GM21619 (cell line): ENCODE data around the gene KRT1.
"Not testable (repeated sequence)": the region's sequence is repeated elsewhere in the genome, so short reads cannot be mapped to it uniquely, and the experiment has no call there.

ENCODE experiments used
- ATAC-seq: cut with Tn5 transposase; IDR thresholded peaks from one replicate; pipeline ENCODE4 v1.9.1; 2021; ENCODE audit not compliant: unreplicated experiment

KRT1 gene

GRCh38 chr12:52682938-52683574 is 2.8 kb upstream of the KRT1 start:
- ATAC-seq: no peak

- no peak for ATAC-seq
Measured at GRCh38 chr12:52682381-52682660, 2.1 kb upstream of the KRT1 start.

- no peak for ATAC-seq
Measured at GRCh38 chr12:52681526-52682380, 1.5 kb upstream of the KRT1 start.

- no peak for ATAC-seq
Measured at GRCh38 chr12:52679875-52680274, 332 bp downstream of the KRT1 start.

GRCh38 chr12:52677671-52678070 is 2.5 kb downstream of the KRT1 start:
- ATAC-seq: no peak

GRCh38 chr12:52677126-52677525 is 3.1 kb downstream of the KRT1 start:
- no peak for ATAC-seq

- no peak for ATAC-seq
Measured at GRCh38 chr12:52676163-52676562, 4.0 kb downstream of the KRT1 start.

- ATAC-seq: no peak
Measured at GRCh38 chr12:52675301-52675701, 4.9 kb downstream of the KRT1 start.

GRCh38 chr12:52674433-52674775 is 5.8 kb downstream of the KRT1 start:
- no peak for ATAC-seq

GRCh38 chr12:52673713-52674432 is 6.3 kb downstream of the KRT1 start:
- ATAC-seq: no peak

GRCh38 chr12:52673217-52673616 is 7.0 kb downstream of the KRT1 start:
- ATAC-seq: no peak

GRCh38 chr12:52672321-52672933 is 7.8 kb downstream of the KRT1 start:
- no peak for ATAC-seq

- no peak for ATAC-seq
Measured at GRCh38 chr12:52670961-52671360, 9.2 kb downstream of the KRT1 start.

- ATAC-seq: no peak
Measured at GRCh38 chr12:52670506-52670905, 9.7 kb downstream of the KRT1 start.

- not testable (repeated sequence) for ATAC-seq
Measured at GRCh38 chr12:52669941-52670340, 10.3 kb downstream of the KRT1 start.

GRCh38 chr12:52669426-52669825 is 10.8 kb downstream of the KRT1 start:
- ATAC-seq: no peak

- ATAC-seq: no peak
Measured at GRCh38 chr12:52667931-52668330, 12.3 kb downstream of the KRT1 start.

GRCh38 chr12:52667509-52667908 is 12.7 kb downstream of the KRT1 start:
- no peak for ATAC-seq

- ATAC-seq: no peak
Measured at GRCh38 chr12:52666471-52666870, 13.7 kb downstream of the KRT1 start.

- ATAC-seq: no peak
Measured at GRCh38 chr12:52663420-52663819, 16.8 kb downstream of the KRT1 start.

GRCh38 chr12:52662918-52663229 is 17.3 kb downstream of the KRT1 start:
- no peak for ATAC-seq
